Nephron progenitor cell (in vitro differentiated cells): Measurements from ENCODE around the gene CEP20.

Source experiments
- DNase-seq: peaks from one replicate; pipeline ENCODE4 v3.0.0; 2021
- H3K27ac Mint-ChIP-seq: 2 replicates; pipeline ENCODE4 v1.8.0; 2021; ENCODE audit warnings: mild to moderate bottlenecking, moderate library complexity, mixed read lengths
- H3K27me3 Mint-ChIP-seq: 2 replicates; pipeline ENCODE4 v1.8.0; 2021; ENCODE audit warnings: mild to moderate bottlenecking, low read depth, mixed read lengths; ENCODE audit not compliant: poor library complexity
- H3K36me3 Mint-ChIP-seq: 2 replicates; pipeline ENCODE4 v1.8.0; 2021; ENCODE audit warnings: low read depth, mixed read lengths
- H3K4me1 Mint-ChIP-seq: 2 replicates; pipeline ENCODE4 v1.8.0; 2021; ENCODE audit warnings: mixed read lengths
- H3K4me3 Mint-ChIP-seq: 2 replicates; pipeline ENCODE4 v1.8.0; 2021; ENCODE audit warnings: mild to moderate bottlenecking, moderate library complexity, mixed read lengths
- H3K9me3 Mint-ChIP-seq: 2 replicates; pipeline ENCODE4 v1.8.0; 2021; ENCODE audit warnings: mild to moderate bottlenecking, moderate library complexity, mixed read lengths
- CTCF ChIP-seq: fragments of 200-600 bp; sonication (generic); IDR thresholded peaks from 2 replicates; pipeline ENCODE4 v1.5.0; 2021; ENCODE audit warnings: antibody characterized with exemption

Gene CEP20

GRCh38 chr16:15819046-15819445 lies 69.4 kb downstream of the CEP20 start:
- TF ChIP-seq CTCF, result no peak
- no peaks in the 10 kb centered on the region for H3K36me3 Mint-ChIP-seq
- peaks cover 5% of the 10 kb centered on the region for H3K4me1 Mint-ChIP-seq
- peaks cover 45% of the 10 kb centered on the region for H3K9me3 Mint-ChIP-seq
- DNase-seq, result no peak
- no peak overlapping the region for H3K27ac Mint-ChIP-seq
- no peak overlapping the region for H3K4me3 Mint-ChIP-seq
- H3K27me3 Mint-ChIP-seq, result peaks cover 7% of the 10 kb centered on the region

GRCh38 chr16:15817446-15817845 lies 71.0 kb downstream of the CEP20 start:
- H3K27me3 Mint-ChIP-seq, result peaks cover 7% of the 10 kb centered on the region
- H3K36me3 Mint-ChIP-seq, result no peaks in the 10 kb centered on the region
- no peaks in the 10 kb centered on the region for H3K4me1 Mint-ChIP-seq
- peaks cover 47% of the 10 kb centered on the region for H3K9me3 Mint-ChIP-seq
- H3K27ac Mint-ChIP-seq, result no peak overlapping the region
- no peak for DNase-seq
- no peak for TF ChIP-seq CTCF
- H3K4me3 Mint-ChIP-seq, result no peak overlapping the region

GRCh38 chr16:15816228-15816627 lies 72.2 kb downstream of the CEP20 start:
- Mint-ChIP-seq H3K27ac (no peak overlapping the region), H3K4me1 (peaks cover 10% of the 10 kb centered on the region), H3K9me3 (peaks cover 47% of the 10 kb centered on the region), H3K27me3 (peaks cover 7% of the 10 kb centered on the region), H3K4me3 (no peak overlapping the region), H3K36me3 (no peaks in the 10 kb centered on the region)
- TF ChIP-seq CTCF, result no peak
- DNase-seq, result no peak
